Peyer's patch (tissue), 4 donors: ENCODE data around the gene CRTAP.

Source experiments
- POLR2A ChIP-seq, 2 donors: fragments of 450-650 bp; IDR thresholded peaks; one replicate each; pipeline ENCODE4 v1.5.1; 2017; ENCODE audit warnings: antibody characterized with exemption in 2 of 2, mild to moderate bottlenecking in 2 of 2, moderate library complexity in 2 of 2
- TF ChIP-seq, protein P1 (sequence below), 6 experiments: fragments of 450-650 bp in 4 of 6; fragments of 200-600 bp in 2 of 6; sonication (generic) in 1 of 6; IDR thresholded peaks; one replicate each; pipeline ENCODE4 v1.5.1; 2017 to 2019; ENCODE audit warnings: antibody characterized with exemption in 6 of 6, mild to moderate bottlenecking in 3 of 6, moderate library complexity in 1 of 6

DNA sequence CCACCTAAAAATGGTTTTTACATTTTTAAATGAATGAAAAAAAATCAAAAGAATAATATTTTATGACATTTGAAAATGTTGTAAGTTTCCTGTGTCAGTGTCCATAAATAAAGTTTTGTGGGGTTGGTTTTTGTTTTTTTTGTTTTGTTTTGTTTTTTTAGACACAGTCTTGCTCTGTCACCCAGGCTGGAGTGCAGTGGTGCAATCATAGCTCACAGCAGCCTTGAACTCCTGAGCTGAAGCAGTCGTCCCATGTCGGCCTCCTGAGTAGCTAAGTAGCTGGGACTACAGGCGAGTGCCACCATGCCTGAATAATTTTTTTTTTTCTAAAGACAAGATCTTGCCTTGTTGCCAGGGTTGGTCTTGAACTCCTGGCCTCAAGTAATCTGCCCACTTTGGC lies 14.1 kb upstream of the CRTAP start:
- TF ChIP-seq, protein P1, sequence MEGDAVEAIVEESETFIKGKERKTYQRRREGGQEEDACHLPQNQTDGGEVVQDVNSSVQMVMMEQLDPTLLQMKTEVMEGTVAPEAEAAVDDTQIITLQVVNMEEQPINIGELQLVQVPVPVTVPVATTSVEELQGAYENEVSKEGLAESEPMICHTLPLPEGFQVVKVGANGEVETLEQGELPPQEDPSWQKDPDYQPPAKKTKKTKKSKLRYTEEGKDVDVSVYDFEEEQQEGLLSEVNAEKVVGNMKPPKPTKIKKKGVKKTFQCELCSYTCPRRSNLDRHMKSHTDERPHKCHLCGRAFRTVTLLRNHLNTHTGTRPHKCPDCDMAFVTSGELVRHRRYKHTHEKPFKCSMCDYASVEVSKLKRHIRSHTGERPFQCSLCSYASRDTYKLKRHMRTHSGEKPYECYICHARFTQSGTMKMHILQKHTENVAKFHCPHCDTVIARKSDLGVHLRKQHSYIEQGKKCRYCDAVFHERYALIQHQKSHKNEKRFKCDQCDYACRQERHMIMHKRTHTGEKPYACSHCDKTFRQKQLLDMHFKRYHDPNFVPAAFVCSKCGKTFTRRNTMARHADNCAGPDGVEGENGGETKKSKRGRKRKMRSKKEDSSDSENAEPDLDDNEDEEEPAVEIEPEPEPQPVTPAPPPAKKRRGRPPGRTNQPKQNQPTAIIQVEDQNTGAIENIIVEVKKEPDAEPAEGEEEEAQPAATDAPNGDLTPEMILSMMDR (IDR thresholded peaks at IDR 0.05) = no peak
- TF ChIP-seq POLR2A (IDR thresholded peaks at IDR 0.05) = no peak
